Neuronal stem cell (in vitro differentiated cells): ENCODE data around the gene USP20.

Source experiments
- DNase-seq: peaks from one replicate; pipeline ENCODE4 v3.0.0-alpha.2; 2013; ENCODE audit warnings: low spot score
- H2AFZ ChIP-seq: one replicate; pipeline ENCODE4 v1.6.1; 2013; ENCODE audit warnings: mild to moderate bottlenecking, low read length, inconsistent platforms
- H2AK5ac ChIP-seq: 2 replicates; pipeline ENCODE4 v1.6.1; 2013; ENCODE audit warnings: low read depth, mild to moderate bottlenecking, inconsistent platforms, low read length, moderate library complexity, mixed read lengths
- H2BK120ac ChIP-seq: 2 replicates; pipeline ENCODE4 v1.6.1; 2013; ENCODE audit warnings: low read depth, mild to moderate bottlenecking, inconsistent platforms, low read length, moderate library complexity, mixed read lengths
- H2BK12ac ChIP-seq: one replicate; pipeline ENCODE4 v1.6.1; 2013; ENCODE audit warnings: low read length, inconsistent platforms
- H2BK15ac ChIP-seq: 2 replicates; pipeline ENCODE4 v1.6.1; 2013; ENCODE audit warnings: mild to moderate bottlenecking, low read length, inconsistent platforms, mixed read lengths
- H2BK5ac ChIP-seq: one replicate; pipeline ENCODE4 v1.6.1; 2013; ENCODE audit warnings: inconsistent platforms, mild to moderate bottlenecking, low read length, moderate library complexity
- H3K14ac ChIP-seq: one replicate; pipeline ENCODE4 v1.6.1; 2013; ENCODE audit warnings: low read length, inconsistent platforms
- H3K18ac ChIP-seq: 2 replicates; pipeline ENCODE4 v1.6.1; 2013; ENCODE audit warnings: low read length, inconsistent platforms
- H3K23ac ChIP-seq: 2 replicates; pipeline ENCODE4 v1.6.1; 2013; ENCODE audit warnings: low read depth, mild to moderate bottlenecking, mixed read lengths, low read length, inconsistent platforms; ENCODE audit not compliant: poor library complexity
- H3K27ac ChIP-seq: replicated peaks from 3 replicates; pipeline ENCODE4 v1.5.1; 2013; ENCODE audit warnings: low read length, inconsistent platforms
- H3K27me3 ChIP-seq, 3 experiments: 2 replicates each; pipeline ENCODE4 v1.6.1; 2013; ENCODE audit warnings: low read length in 3 of 3, mild to moderate bottlenecking in 2 of 3, inconsistent platforms in 1 of 3, low read depth in 1 of 3, mixed read lengths in 1 of 3, moderate library complexity in 1 of 3; ENCODE audit not compliant: control insufficient read depth in 3 of 3, insufficient read depth in 3 of 3
- H3K36me3 ChIP-seq, 2 donors: replicated peaks in 1 of 2; 2 replicates each; pipeline ENCODE4 v1.6.1; 2013; ENCODE audit warnings: low read length in 2 of 2; ENCODE audit not compliant: control insufficient read depth in 2 of 2, insufficient read depth in 2 of 2
- H3K4ac ChIP-seq: 2 replicates; pipeline ENCODE4 v1.6.1; 2013; ENCODE audit warnings: inconsistent platforms, mild to moderate bottlenecking, low read length, moderate library complexity
- H3K4me1 ChIP-seq, 2 donors: 1 replicate in 1 of 2; 2 replicates in 1 of 2; pipeline ENCODE4 v1.6.1; 2013; ENCODE audit warnings: low read length in 2 of 2, low read depth in 1 of 2; ENCODE audit not compliant: control insufficient read depth in 2 of 2, insufficient read depth in 1 of 2
- H3K4me2 ChIP-seq: one replicate; pipeline ENCODE4 v1.6.1; 2013; ENCODE audit warnings: mild to moderate bottlenecking, low read length, inconsistent platforms; ENCODE audit not compliant: insufficient read depth, poor library complexity, severe bottlenecking
- H3K4me3 ChIP-seq, 2 donors: 2 replicates each; pipeline ENCODE4 v1.5.1; 2013; ENCODE audit warnings: low read length in 2 of 2, mild to moderate bottlenecking in 2 of 2, inconsistent platforms in 1 of 2, moderate library complexity in 1 of 2
- H3K79me1 ChIP-seq: one replicate; pipeline ENCODE4 v1.6.1; 2013; ENCODE audit warnings: low read depth, mild to moderate bottlenecking, inconsistent platforms, low read length, moderate library complexity
- H3K9ac ChIP-seq: one replicate; pipeline ENCODE4 v1.6.1; 2013; ENCODE audit warnings: mild to moderate bottlenecking, low read depth, low read length, inconsistent platforms; ENCODE audit not compliant: poor library complexity
- H3K9me3 ChIP-seq, 2 donors: replicated peaks in 1 of 2; 2 replicates each; pipeline versions ENCODE3 to v1.6.1; 2013; ENCODE audit warnings: low read length in 2 of 2, mild to moderate bottlenecking in 2 of 2, inconsistent platforms in 1 of 2, low read depth in 1 of 2, mixed read lengths in 1 of 2, moderate library complexity in 1 of 2; ENCODE audit not compliant: control insufficient read depth in 2 of 2, insufficient read depth in 1 of 2
- H4K8ac ChIP-seq: one replicate; pipeline ENCODE4 v1.6.1; 2013; ENCODE audit warnings: low read depth, mild to moderate bottlenecking, inconsistent platforms, low read length, moderate library complexity
- H4K91ac ChIP-seq: one replicate; pipeline ENCODE4 v1.6.1; 2013; ENCODE audit warnings: low read length, low read depth, mild to moderate bottlenecking, inconsistent platforms; ENCODE audit not compliant: poor library complexity
- WGBS, 2 donors: extraction: QIAGEN DNeasy Blood & Tissue Kit; methylation state at CpG; one replicate each; pipeline ENCODE4 v1.1.7; 2013; ENCODE audit warnings: missing lambda C conversion rate in 2 of 2, mixed read lengths in 1 of 2; ENCODE audit not compliant: insufficient read length in 2 of 2, insufficient replicate concordance in 1 of 2; ENCODE audit errors: extremely low coverage in 2 of 2; 5-methylcytosine and 5-hydroxymethylcytosine counted together

Gene USP20

DNA sequence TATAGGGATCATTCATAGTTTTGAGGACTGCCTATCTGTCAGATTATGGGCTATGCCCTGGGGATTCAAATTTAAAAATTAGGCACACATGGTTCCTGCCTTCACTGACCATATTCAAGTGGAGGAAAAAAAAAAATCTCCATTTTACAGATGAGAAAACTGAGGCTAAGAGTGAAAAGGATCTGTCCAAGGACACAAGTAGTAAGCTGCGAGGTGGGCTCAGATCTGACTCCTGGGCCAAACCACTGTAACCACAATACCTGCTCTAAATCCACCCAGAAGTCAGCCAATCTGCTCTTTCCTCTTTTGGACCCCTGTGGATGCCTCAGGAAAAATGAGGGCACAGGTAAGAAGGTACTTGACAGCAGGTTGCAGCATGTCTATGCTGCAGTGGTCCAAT, 8.5 kb upstream of the USP20 start:
- H3K4me2 ChIP-seq = no peak overlapping the region
- no peak overlapping the region for H3K18ac ChIP-seq
- no peak overlapping the region for H3K23ac ChIP-seq
- no peak overlapping the region for H2BK12ac ChIP-seq
- H2AK5ac ChIP-seq = no peak overlapping the region
- H4K91ac ChIP-seq = no peak overlapping the region
- no peak overlapping the region for H3K27ac ChIP-seq
- H3K4me1 ChIP-seq = peaks cover 0 to 5% of the 10 kb centered on the region in 2 donors
- no peaks in the 10 kb centered on the region for H3K27me3 ChIP-seq
- no peak overlapping the region for H4K8ac ChIP-seq
- H2AFZ ChIP-seq = no peak overlapping the region
- H2BK15ac ChIP-seq = no peak overlapping the region
- H3K79me1 ChIP-seq = peaks cover 3% of the 10 kb centered on the region
- DNase-seq = no peak
- peaks cover 20 to 62% of the 10 kb centered on the region in 2 donors for H3K36me3 ChIP-seq
- H3K4ac ChIP-seq = no peak overlapping the region
- H2BK5ac ChIP-seq = no peak overlapping the region
- no peak overlapping the region for H2BK120ac ChIP-seq
- no peak overlapping the region for H3K4me3 ChIP-seq
- WGBS, 2 donors = no CpG with 5 or more reads among the region's 1 CpG
- no peak overlapping the region for H3K14ac ChIP-seq
- H3K9ac ChIP-seq = no peak overlapping the region
- no peaks in the 10 kb centered on the region for H3K9me3 ChIP-seq

DNA sequence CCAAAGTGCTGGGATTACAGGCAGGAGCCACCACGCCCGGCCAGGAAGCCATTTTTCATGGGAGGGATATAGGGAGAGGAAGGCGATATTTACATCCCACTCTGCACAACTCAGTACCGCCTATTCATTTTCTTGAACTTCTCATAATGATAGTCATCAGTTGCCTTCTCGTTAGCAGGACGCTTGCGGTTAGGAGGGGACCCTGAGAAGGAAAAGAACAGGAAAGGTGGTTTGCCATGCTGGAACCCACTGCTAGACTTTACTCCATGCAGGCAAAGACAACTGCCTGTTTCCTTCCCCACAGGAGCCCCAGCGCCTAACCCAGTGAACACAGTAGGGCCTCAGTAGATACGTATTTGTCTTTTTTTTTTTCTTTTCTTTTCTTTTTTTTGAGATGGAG, 7.2 kb upstream of the USP20 start:
- Histone ChIP-seq H3K4me3 (no peak overlapping the region), H2BK15ac (no peak overlapping the region), H3K27ac (no peak overlapping the region), H3K4ac (no peak overlapping the region), H2AFZ (no peak overlapping the region), H3K23ac (no peak overlapping the region), H3K36me3 (peaks cover 14 to 61% of the 10 kb centered on the region in 2 donors), H3K9me3 (no peaks in the 10 kb centered on the region), H3K27me3 (no peaks in the 10 kb centered on the region), H2AK5ac (no peak overlapping the region), H2BK5ac (no peak overlapping the region), H3K4me2 (no peak overlapping the region), H3K18ac (no peak overlapping the region), H4K91ac (no peak overlapping the region), H3K9ac (no peak overlapping the region), H3K14ac (no peak overlapping the region), H4K8ac (no peak overlapping the region), H3K4me1 (peaks cover 0 to 1% of the 10 kb centered on the region in 2 donors), H2BK12ac (no peak overlapping the region), H2BK120ac (no peak overlapping the region), H3K79me1 (peaks cover 1% of the 10 kb centered on the region)
- no peak for DNase-seq
- no CpG with 5 or more reads among the region's 9 CpGs for WGBS, 2 donors

DNA sequence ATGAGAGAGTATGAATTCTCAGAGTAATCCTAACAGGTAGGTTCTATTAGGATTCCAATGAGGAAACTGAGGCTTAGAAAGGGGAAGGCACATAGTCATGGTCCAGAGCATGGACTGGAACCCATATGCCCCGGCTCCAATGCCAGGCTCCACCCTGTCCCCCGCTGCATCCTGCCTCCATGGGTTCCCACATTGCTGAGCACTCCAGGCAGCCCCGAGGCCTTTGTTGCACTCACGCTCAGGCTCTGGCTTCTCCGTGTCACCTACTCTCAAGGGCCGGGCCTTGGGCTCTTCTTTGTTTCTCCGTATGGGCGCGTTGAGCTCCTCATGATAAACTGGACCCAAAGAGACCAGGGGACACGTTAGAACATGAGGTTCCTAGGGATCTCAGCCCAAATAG, 6.3 kb upstream of the USP20 start:
- H2AFZ ChIP-seq = no peak overlapping the region
- no peak overlapping the region for H3K4ac ChIP-seq
- no peak overlapping the region for H3K23ac ChIP-seq
- H2BK12ac ChIP-seq = no peak overlapping the region
- no peak overlapping the region for H3K18ac ChIP-seq
- no peak overlapping the region for H4K91ac ChIP-seq
- H2BK120ac ChIP-seq = no peak overlapping the region
- H3K4me3 ChIP-seq = no peak overlapping the region
- H3K27ac ChIP-seq = no peak overlapping the region
- DNase-seq = no peak
- no peak overlapping the region for H3K9ac ChIP-seq
- H2BK5ac ChIP-seq = no peak overlapping the region
- no peaks in the 10 kb centered on the region for H3K9me3 ChIP-seq
- no peak overlapping the region for H3K4me2 ChIP-seq
- WGBS, 2 donors = no CpG with 5 or more reads among the region's 10 CpGs
- no peaks in the 10 kb centered on the region for H3K4me1 ChIP-seq
- H3K14ac ChIP-seq = no peak overlapping the region
- no peaks in the 10 kb centered on the region for H3K79me1 ChIP-seq
- no peak overlapping the region for H2BK15ac ChIP-seq
- no peak overlapping the region for H2AK5ac ChIP-seq
- H3K36me3 ChIP-seq = peaks cover 14 to 67% of the 10 kb centered on the region in 2 donors
- H3K27me3 ChIP-seq = no peaks in the 10 kb centered on the region
- H4K8ac ChIP-seq = no peak overlapping the region

DNA sequence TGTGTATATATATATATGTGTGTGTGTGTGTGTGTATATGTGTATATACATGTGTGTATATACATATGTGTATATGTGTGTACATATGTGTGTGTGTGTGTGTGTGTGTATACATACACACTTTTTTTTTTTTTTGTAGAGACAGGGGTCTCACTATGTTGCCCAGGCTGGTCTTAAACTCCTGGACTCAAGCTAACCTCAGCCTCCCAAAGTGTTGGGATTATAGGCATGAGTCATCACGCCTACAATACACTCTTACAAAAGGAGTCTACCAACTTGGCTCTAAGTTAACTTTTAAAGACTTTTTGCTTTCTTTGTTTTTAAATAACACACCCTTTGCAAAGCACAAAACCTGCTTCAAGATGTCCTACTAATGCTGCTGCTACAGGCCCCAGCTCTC, 2.3 kb upstream of the USP20 start:
- Histone ChIP-seq H2BK15ac (no peak overlapping the region), H2BK5ac (no peak overlapping the region), H2BK120ac (no peak overlapping the region), H3K79me1 (peaks cover 8% of the 10 kb centered on the region), H3K4me1 (peaks cover 4 to 7% of the 10 kb centered on the region in 2 donors), H3K18ac (no peak overlapping the region), H3K14ac (no peak overlapping the region), H3K27ac (no peak overlapping the region), H2AK5ac (no peak overlapping the region), H3K4me2 (no peak overlapping the region), H4K91ac (no peak overlapping the region), H3K4ac (no peak overlapping the region), H3K36me3 (peaks cover 12 to 59% of the 10 kb centered on the region in 2 donors), H2BK12ac (no peak overlapping the region), H4K8ac (no peak overlapping the region), H3K9me3 (no peaks in the 10 kb centered on the region), H3K23ac (no peak overlapping the region), H3K9ac (no peak overlapping the region), H2AFZ (no peak overlapping the region), H3K4me3 (no peak overlapping the region), H3K27me3 (no peaks in the 10 kb centered on the region)
- WGBS, 2 donors = no CpG with 5 or more reads among the region's 1 CpG
- no peak for DNase-seq
